GM21526 (cell line): ENCODE measurements around the gene NXNL1.

Experiments used
- ATAC-seq: cut with Tn5 transposase; IDR thresholded peaks from one replicate; pipeline ENCODE4 v1.9.1; 2021; ENCODE audit warnings: moderate library complexity; ENCODE audit not compliant: unreplicated experiment, low FRiP score

Gene NXNL1

DNA sequence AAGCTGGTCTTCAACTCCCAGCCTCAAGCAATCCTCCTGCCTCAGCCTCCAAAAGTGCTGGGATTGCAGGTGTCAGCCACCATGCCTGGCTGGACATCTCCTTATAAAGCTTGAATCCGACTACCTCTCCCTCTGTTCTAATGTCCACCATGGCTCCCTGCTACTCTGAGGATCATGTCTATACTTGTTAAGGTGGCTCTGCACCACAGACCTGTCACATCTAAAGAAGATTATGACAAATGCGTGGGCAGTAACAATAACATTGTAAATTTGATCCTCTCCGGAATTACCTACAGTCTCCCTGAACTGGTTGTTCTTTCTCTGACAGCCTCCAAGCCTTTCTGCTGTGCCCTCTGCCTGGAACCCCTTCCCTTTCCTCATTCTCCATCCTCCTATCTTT, 1.8 kb downstream of the NXNL1 start:
- no peak for ATAC-seq

DNA sequence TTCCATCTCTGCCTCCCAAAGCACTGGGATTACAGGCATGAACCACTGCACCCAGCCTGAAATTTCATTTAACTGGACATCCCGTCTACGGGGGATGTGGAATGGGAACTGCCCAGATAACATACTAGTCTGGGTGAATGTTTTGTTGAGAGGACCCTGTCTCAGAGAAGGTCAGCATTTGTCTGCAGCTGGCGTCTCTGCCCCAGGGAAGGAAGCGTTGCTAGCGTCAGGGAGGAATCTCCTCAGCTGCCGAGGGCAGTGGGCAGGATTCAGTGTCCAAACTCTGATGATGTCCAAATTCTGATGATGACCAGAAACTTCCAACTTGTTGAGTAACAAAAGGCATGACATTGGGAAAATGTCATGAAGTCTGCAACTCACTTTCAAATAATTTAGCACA, 3.1 kb downstream of the NXNL1 start:
- no peak for ATAC-seq

- no peak for ATAC-seq
Observed at GRCh38 chr19:17456127-17456526, 4.6 kb downstream of the NXNL1 start.

GRCh38 chr19:17455308-17456123, 5.2 kb downstream of the NXNL1 start:
- ATAC-seq: no peak

- ATAC-seq: no peak
Observed at GRCh38 chr19:17454576-17455071, 6.1 kb downstream of the NXNL1 start.

DNA sequence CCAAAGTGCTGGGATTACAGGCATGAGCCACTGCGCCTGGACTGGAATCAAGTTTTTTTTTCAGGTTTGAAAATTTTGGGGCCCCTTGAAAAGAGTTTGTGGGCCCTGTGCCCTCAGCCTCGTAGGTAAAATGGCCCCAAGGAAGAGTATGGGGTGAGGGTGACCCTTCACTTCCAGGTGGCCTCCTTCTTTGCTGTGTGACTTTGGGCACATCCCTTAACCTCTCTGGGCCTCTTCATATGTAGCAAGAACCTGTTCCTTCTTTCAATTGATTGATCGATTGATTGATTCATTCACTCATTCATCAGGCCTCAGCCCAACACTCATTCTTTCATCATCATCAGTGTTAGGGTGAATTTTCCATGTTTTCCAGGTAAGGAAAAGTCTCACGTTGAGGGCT, 8.9 kb downstream of the NXNL1 start:
- no peak for ATAC-seq

DNA sequence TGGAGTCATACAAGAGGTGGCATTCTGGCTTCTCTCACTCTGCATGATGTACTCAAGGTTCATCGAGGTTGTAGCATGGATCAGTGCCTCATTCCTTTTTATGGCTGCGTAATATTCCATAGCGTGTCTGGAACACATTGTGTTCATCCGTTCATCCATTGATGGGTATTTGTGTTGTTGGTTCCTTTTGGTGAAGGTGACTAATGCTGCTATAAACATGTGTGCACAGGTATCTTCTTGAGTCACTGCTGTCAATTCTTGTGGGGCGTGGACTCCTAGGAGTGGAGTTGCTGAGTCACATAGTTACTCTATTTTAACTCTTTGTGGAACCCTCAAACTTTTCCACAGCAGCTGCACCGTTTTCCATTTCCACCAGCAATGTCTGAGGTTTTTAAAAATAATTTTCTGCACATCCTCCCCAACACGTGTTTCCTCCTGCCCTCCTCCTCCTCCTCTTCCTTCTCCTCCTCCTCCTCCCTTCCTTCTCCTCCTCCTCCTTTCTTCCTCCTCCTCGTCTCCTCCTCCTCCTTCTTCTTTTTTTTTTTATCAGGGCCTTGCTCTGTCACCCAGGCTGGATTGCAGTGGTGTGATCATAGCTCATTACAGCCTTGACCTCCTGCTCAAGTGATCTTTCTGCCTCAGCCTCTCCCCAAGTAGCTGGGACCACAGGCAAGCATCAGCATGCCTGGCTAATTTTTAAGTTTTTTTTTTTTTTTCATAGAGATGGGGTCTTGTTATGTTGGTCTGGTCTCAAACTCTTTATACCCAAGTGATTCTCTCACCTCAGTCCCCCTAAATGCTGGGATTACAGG, 10.3 kb downstream of the NXNL1 start:
- no peak for ATAC-seq

DNA sequence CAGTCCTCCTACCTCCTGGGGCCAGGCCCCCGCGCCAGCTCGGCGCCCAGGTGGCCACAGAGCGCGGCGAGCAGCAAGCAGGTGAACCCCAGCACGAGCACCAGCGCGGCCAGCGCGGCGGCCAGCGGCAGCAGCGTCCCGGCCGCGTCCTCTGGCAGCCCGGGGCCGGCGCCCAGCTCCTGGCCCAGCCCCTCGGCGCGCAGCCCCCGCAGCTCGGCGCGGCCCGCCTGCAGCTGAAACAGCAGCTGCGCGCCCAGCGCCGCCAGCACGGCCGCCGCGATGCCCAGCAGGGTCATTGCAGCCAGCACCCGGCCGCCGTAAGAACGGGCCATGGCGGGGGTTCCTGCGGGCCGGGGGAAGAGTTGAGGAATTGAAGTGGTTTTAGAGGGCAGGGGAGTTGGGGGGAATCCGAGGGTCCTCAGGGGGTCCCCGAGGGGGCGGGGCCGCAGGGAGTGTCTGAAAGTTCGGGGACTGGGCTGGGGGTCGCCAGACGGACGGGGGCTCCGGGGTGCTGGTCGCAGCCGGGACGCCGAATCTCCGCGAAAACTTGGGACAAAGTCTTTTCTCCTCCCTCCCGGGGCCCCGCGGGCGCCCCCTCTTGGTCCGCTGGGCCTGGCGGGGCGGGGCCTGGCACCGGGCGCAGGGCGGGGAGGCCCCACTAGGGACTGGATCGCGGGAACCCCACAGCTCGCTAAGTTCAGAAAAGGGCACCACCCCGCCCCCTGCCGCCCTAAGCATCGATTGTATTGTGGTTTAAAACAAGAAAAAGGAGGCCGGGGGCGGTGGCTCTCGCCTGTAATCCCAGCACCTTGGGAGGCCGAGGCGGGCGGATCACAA, 12.4 kb downstream of the NXNL1 start, which contains the start of gene TMEM221:
Gene TMEM221 (minus strand): TSS at position 538 of the 837 bp plus-strand sequence. CDS start 206 bp downstream, at position 332.
- no peak for ATAC-seq

GRCh38 chr19:17447704-17448130, 13.0 kb downstream of the NXNL1 start:
- ATAC-seq: no peak

DNA sequence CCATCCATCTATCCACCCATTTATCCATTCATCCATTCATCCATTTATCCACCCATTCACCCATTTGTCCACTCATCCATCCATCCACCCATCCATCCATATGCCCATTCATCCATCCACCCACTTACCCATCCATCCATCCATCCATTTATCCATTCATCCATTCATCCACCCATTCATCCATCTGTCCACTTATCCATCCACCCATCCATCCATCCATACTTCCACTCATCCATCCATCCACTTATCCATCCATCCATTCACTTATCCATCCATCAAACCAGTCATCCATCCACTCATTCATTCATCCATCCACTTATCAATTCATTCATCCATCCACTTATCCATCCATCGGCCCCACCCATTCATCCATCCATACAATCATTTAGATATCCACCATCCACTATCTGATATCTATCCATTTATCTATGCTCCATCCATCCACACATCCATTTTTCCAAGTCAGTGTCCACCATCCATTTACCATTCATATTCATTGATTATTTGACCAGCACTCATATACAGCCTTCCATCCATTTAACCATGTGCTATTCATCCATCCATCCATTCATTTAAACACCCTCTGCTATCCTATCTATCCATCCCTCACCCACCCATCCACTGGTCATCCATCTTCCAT, 15.1 kb downstream of the NXNL1 start:
- ATAC-seq: no peak

DNA sequence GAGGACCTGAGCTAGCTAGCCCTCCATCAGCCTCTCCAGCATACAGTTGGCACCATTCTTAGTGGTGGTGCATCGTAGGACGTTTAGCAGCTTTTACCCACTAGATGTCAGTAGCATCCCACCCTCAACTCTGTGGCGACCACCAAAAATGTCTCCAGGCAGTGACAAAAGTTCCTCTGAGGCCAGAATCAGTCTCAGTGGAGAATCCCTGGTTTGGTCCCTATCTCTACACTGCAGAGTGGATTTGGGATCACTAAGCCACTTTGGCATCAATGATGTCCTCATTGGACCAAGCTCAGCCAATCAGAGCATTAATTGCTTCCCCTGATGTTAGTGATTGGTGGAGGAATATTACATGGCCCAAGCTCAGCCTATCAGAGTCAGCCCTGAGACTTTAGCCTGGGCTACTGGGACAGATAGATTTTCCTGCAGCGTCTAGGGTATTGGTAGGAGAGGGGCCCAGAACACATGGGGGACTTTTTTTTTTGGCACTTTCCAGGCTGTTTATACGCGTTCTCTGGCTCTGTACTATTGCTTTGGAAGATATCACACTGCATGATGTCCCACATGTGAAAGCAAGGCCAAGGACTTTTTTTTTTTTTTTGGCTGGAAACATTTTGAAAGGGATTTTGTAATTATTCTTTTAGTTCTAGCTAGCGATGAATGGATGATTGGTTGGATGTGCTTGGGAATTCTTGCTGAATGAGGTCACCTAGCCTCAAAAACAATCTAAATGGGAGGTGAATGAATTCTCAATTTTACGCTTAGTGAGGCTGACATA, 19.3 kb downstream of the NXNL1 start:
- ATAC-seq: no peak

- no peak for ATAC-seq
Observed at GRCh38 chr19:17436874-17437267, 23.9 kb downstream of the NXNL1 start.

DNA sequence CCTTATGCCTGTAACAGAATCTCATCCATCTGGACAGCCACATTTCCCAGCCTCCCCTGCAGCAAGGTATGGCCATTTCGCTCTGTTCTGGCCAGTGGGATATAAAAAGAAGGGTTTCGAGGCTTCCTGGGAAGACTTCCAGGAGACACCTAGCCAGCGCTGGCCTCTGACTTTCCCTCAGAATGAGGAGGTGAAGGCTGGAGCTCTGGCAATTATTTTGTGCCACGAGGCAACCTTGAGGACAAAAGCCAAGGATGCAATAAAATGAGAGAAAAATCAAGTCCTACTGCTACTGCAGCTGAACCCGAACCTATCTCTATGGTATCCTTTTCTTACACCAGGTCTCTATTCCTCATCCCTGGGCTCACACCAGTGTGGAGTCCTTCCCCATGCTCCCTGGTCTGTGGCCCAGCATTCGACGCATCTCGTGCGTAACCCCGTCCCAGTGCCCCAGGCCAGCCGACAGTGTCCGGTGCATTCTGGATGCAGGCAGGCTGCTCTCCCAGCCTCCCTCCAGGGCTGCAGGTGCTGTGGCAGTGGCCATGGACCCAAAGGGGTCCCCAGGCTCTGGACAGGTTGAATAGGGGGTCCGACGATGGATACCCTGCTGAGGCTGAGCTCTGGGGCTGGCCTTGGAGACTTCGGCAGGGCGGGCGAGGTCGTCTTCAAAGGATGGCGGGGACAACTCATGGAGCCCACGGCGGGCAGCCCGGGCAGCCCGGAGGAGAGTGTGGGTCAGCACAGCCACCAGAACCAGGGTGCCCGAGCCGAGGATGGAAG, 24.4 kb downstream of the NXNL1 start:
- no peak for ATAC-seq

- ATAC-seq: no peak
Observed at GRCh38 chr19:17435218-17435617, 25.5 kb downstream of the NXNL1 start.

DNA sequence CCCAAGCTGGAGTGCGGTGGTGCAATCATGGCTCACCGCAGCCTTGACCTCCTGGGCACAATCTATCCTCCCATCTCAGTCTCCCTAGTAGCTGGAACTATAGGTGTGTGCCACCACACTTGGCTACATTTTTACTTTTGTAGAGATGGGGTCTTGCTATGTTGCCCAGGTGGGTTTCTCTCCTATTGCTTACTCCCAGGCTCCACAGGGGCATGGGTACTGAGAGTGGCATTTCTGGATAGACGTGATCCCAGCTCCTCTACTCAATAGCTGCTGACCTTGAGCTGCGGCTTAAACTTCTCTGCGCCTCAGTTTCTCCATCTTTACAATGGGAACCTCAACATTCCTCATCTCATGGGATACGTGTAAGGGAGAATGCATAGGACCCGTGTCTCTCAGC, 29.3 kb downstream of the NXNL1 start:
- ATAC-seq: no peak

DNA sequence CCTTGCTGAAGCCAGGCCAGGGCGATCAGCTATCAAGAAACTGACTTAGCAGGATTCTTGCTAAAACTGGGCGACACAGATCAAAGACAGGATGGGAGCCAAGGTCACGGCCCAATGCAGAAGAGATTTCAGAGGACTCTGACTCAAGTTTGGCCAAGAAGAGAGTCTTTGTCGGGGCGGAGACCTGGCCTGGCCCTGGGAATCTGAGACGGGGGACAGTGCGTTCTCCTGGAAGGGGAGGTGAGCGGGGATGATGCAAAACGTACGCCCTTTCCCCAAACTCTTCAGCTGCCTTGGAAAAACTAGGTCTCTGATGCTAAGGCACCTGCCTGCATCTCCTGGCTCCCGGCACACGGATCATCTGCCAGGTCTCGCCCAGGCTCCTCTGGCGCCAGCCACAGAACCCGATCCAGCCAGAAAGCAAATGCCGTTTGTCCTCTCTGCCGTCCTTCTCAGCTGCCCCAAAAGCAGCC, 31.0 kb downstream of the NXNL1 start:
- ATAC-seq: no peak

DNA sequence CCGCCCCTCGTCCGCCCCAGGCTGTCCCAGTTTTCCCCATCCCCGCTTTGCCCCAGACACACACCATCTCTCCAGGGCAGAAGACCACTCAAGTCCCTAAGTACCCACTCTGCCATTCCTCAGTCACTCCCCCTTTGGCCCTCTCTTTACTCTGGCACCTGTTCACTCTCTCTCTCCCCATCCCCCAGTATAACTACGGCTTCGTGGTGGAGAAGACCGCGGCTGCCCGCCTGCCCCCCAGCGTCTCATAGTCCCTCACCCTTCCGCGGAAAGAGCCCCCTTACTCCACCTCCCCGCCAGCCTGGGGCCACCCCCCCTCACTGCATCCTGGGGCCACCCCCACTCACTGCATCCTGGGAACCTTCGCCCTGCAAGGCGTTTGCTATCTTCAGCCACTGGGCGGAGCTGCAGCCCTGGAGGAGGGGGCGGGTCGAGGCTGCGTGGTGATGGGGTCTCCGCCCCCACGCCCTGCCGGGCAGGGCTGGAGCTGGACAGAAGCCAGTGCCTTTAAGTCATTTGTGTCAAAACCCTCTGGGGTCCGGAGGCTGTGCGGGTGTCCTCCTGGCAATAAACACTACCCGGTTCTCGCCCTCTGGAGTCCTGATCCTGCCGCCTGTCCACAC, 35.9 kb downstream of the NXNL1 start:
- ATAC-seq: no peak
